Renal pelvis (tissue), 4 donors: ENCODE results near the gene MMP2. TPM values are rescaled to one million over a fixed set of nuclear protein-coding genes. Genes with fewer than 3 reads are reported as not detected.

Source experiments
- DNase-seq: peaks from one replicate; pipeline ENCODE4 v3.0.0-alpha.2; 2013
- polyA plus RNA-seq, 3 donors: library from polyadenylated mRNA; unstranded; fragments of 120-200 nt; gene quantifications; one replicate each; pipeline ENCODE4 v1.2.1, GENCODE V29; 2013; ENCODE audit not compliant: insufficient read length in 3 of 3

Gene MMP2
- polyA plus RNA-seq, 3 donors = 159 to 263 (median 206) TPM

DNA sequence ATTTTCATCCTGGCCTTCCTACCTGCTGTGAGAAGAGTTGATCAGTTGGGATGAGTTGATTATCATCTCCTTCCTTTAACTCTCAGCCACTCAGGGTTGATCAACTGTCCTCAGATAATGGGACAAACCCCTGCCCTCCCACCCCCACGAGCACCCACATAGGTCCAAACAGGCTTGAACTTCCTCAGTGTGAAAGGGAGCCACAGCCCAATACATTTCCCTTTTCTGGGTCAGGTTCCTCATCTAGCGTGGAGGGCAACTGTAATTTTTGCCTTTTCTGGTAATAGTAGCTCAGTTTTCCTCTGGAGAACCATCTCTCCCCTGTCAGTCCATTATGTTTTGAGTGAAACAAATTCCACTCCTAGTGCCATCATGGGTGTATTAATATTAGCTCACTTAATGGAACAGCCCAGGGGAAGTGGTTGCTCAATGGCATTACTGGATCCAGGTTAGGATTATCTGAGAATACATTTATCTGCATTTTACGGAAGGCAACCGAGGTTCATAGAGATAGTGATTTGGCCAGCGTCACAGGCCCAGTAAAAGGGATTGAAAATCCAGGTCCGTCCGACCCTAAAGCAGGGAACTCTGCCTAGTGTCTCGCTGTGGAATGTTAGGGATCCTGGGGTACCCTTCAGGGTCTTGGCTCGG lies 29.4 kb downstream of the MMP2 start:
- no peak for DNase-seq

DNA sequence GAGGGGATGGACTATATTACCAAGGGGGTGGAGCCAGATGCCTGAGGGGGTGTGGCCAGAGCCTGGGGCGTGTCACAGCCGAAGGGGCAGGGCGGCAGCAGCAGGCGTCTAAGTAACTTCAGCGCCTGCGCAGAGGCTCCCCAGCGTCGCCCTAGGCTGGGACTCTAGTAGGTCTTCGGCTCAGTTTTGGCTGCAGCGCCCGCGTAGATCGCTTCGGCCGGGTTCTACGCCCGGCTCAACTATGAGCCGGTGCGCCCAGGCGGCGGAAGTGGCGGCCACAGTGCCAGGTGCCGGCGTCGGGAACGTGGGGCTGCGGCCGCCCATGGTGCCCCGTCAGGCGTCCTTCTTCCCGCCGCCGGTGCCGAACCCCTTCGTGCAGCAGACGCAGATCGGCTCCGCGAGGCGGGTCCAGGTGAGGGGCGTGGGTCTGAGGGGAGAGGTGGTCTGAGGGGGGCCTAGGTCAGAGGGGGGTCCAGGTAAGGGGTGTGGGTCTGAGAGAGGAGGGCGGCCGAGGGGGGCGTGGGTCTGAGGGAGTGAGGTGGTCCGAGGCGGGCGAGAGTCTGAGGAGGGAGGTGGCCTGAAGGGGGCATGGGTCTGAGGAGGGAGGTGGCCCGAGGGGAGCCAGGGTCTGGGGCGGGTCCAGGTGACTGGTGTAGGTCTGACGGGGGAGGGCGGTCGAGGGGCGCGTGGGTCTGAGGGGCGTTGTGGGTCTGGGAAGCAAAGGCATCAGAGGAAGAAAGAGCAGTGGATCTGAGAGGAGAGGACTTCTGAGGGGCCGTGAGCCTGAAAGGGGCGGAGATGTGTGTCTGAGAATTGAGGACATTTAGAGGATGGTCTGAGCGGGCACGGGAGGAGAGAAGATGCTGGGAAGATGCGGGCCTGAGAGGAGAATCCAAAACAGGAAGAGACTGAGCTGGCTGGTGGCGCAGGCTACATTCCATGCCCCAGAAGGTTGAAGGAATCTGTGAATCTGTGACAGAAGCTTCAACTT lies 30.2 kb downstream of the MMP2 start, which contains the start of gene LPCAT2:
TSS of gene LPCAT2 (plus strand) at position 132 of the 991 bp plus-strand sequence. CDS start at position 242, 110 bp downstream.
- peak; percentile 76 for DNase-seq

DNA sequence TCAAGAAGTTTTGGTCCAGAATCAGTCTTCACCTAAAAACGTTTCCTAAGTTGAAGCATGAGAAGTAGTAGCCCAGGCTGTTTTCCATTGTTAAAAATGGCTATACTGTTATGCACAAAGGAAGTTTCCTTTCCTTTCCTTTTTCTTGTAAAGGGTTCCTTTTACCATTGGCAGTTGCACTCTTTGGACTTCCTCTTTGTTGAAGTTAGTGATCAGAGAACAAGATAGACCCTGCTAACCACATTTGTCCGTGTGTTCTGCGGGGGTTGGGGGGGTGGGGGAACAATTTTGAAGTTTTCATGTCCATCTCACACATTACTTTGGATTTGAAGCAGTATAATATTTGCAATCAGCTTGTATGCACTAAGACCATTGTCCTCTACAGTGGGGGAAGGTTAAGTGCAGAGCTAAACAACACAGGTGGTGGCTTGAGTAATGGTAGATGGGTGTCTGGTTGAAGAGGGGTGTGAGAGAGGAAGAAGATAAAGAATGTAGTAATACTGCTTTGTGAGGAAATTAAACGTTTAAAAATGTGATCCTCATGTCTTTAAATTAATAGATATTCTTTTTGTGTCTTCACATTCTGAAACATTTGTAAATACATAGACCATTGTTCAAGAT lies 31.3 kb downstream of the MMP2 start:
- no peak for DNase-seq

DNA sequence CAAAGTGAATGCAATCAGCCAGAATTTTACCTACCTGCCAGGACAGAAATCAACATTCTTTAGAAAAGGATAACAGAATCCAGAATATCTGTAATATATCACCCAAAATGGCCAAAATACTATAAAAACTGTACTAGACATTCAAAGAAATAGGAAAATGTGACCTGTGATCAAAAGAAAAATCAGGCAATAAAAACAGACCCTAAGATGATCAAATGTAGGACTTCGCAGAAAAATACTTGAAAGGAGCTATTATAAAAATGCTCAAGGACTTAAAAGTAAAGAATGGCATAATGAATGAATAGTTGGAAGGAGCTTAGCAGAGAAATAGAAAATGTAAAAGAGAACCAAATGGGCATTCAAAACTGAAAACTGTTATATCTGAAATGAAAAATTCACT lies 33.9 kb downstream of the MMP2 start:
- no peak for DNase-seq

DNA sequence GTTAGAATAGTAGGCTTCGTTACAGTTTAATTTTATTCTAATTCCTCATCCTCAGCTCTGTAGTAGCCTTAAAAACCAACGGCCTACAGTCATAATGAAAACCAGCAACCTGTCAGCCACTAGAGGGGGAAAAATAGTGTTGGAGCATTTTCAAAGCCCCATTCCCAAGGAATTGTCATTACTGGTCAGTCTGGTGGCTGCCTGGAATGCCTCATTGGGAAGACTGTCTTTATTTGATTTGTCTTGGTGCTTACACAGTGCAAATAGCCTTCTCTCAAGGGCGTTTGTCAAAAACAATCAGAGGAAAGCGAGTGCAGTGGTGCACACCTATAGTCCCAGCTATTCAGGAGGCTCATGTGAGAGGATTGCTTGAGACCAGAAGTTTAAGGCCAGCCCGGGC lies 34.6 kb downstream of the MMP2 start:
- DNase-seq = no peak

DNA sequence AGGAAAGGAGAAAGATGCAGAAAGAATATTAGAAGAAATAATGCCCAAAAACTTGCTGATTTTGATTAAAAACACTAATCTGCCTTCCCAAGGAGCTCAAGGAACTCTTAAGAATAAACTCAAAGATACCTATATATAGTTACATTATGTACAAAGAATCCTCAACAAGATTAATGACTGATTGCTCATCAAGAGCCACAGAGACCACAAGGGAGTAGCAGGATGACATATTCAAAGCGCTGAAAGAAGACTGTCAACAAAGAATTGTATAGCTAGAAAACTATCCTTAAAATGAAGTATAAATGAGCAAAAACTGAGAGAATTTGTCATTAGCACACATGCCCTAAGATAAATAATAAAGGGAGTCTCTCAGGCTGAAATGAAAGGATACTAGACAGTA lies 36.1 kb downstream of the MMP2 start:
- DNase-seq = no peak

DNA sequence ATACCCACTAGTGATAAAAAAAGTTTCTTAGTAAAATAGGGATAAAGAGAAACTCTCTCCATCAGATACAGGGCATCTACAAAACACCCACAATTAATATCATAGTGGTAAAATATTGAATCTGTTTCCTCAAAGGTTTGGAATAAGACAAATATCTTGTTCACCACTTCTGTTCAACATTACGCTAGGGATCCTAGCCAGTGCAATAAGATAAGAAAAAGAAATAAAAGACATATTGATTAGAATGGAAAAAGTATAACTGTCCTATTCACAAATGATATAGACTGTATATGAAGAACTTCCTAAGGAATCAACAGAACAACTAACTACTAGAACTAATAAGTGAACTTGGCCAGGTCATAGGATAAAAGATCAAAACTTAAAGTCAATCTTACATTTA lies 42.8 kb downstream of the MMP2 start:
- no peak for DNase-seq

DNA sequence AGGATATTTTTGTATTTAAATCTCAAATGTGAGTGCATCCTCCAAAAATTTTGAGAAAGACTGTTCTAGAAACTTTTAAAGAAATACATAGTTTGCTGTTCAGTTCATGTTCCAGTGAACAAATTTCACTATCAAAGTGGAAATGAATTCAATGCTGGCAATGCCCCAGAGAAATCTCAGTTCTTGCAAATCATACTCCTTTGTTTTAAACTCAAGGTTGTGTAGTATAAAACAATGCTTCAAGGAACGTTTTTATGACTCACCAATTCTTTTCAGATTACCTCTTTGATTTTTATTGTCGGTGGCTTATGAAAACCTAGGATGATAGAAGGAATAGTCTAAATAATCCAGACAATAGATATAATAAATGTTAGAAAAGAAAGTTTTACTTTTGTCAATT lies 47.4 kb downstream of the MMP2 start:
- DNase-seq = no peak

DNA sequence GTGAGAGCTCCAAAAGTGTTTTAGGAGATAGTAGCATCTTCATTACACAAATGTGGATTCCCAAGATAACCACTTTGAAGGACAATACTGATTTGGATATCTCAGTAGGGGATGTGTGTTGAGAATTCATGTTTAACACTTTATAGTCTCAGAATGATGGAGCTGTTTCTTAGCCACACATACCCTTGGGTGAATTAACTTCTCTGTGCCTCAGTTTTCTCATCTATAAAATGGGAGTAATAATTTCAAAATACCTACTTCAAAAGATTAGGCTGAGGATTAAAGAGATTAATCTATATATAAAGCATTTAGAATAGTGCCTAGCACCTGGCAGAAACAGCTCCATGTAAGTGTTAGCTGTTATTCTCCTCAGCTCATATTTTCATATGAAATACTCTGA lies 48.9 kb downstream of the MMP2 start:
- no peak for DNase-seq

DNA sequence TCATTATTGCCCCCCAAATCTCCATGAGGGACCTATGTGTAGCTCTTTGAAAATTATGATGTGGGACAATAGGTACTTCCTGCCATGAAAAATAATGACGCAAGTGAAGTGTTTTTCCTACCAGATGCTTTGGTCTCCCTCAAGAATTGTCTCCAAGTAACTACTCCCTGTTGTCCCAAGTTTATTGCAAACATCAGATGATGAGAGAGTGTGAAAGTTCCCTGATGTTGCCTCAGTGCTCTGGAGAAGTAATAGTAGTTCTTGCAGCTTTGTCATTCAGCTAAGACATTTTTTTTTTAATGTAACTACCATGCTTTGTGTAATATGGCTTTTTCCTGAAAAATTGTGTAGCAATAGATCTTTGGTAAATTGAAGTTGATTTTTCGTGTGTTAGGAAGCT lies 50.0 kb downstream of the MMP2 start:
- peak; percentile 19 for DNase-seq

DNA sequence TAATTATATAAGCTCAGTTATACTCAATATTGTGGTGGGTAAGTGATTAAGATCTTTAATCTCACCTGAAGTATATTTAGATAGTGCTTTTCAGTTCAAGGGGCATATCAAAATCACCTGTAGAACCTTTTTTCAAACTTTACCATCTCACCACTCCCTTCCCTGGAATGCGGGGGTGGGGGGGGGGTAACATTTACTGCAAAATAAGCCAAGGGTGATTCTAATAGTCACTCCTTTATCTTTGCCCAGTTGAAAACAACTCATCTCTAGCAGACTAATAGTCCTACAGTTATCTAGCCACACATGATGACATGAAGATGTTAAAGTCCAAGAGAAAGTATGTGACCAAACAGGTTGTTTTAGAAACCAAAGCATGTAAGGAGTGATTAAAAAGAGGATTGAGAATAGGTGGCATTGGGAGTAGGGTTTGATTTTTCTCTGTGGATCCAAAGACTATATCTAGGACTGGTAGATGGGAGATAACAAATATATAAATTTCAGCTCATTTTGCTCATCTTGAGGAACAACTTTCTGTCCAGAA lies 51.4 kb downstream of the MMP2 start:
- DNase-seq = no peak

DNA sequence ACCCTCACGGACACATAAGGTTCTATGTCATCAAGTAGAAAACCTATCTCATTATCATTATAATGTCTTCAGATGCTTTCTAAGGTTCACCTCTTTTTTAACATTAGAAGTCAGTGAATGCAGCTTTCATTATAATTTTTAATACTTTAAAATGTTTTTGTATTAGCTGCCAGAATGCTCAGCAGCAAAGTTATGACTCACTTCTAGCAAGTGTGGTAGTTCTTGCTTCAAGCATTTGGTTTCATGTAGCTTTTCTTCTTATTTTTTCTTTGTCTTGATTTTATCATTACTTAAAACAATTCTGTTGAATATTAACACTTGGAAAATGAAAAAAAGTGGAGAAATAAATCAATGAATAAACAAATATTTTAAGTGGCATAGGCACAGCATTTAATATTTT lies 53.2 kb downstream of the MMP2 start:
- no peak for DNase-seq

DNA sequence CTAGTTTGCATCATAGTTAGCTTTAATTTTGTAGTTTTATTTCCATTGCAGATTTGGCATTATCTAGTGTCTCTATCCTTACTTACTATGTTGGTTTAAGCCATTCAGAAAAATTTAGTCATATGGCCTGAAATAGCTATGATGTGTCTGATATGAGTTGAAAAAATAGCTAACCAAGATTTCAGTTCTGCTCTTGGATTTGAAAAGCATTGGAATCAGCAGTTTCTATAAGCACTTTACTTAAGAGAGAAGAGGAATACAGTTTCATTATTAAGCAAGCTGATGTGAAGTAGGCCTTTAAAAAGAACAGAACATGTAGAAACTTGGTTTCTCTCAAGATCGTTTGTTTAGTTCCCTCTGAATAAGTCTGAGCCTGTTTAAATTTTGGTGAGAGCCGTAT lies 55.8 kb downstream of the MMP2 start:
- no peak for DNase-seq

DNA sequence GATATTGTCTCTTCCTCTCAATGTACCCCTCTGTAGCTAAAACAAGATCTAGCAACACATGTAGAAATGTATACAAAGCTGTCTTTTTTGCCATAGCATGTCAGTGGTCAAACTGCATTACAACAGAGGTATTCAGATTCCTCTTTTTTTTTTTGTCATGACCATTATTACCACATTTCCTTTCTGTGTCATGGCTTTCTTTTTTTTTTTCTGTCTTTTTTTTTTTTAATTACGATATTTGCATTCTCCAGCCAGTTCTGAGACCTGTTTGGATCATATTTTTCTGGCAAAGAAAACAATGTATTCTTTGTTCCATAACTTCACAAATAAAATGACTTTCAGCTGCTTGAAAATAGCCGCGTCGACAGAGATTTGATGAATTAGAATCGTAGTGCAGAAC lies 60.1 kb downstream of the MMP2 start:
- DNase-seq = no peak

DNA sequence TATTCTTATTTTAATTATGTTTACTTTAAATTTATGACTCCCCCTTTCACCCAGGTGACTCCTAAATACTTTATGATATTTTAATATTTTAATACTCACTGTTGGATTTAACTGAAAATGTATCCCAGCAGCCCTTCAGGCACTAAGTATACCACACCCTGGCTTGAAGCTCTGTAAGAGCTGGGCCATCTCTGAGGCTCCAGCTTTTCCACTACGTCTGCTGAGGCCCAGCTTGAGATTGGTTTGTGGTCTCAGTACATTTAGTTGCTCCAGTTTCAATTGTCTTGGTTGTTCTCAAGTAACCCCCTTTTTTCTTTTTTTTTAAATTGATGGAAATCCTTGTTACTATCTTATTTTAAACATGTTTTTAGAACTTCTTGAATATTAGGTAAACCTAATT lies 60.5 kb downstream of the MMP2 start:
- DNase-seq = no peak

DNA sequence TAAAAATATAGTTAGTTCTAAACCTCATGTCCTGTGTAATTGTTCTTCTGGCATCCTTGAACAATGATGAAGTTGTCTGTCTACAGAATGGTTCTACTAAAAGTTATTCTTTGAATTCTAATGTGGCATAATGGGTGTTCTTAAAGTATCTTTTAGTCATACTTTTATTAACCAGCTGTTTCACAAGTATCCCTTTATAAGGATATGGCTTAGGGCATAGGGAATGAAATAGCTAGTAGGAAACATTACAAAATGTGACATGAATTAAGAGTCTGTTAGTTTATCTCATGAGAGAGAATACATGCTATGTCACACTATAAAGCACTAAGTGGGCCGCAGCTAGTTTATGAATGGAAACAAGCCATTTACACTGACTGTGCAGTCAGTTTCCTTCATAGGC lies 61.2 kb downstream of the MMP2 start:
- no peak for DNase-seq

DNA sequence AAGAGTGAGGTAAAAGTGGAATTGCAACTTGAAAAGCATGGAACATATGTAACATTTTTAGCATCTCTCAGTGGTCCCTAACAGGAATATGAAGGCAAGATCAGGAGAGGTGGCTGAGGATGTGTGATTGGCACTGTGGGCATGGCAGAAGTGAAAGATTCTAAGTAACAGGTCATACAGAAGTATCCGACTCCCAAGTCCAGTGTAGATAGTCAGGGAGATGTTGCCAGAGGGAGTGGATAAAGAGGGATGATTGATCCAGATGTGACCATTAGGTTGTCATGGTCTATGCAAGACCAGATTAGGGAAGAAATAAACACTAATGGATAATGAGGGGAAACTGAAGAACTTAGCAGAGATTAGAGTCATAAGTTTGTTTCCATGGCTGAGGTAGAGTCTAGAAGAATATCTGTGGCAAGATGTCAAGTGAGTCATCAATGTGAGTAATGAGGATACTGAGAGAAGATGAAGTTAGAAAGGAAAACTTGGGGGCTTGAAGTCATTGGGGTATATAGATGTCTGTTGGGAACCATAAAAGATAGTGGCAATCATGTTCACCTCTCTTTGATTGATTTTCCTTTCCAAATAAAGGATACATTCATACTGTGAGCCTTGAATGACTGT lies 63.6 kb downstream of the MMP2 start:
- DNase-seq = no peak

DNA sequence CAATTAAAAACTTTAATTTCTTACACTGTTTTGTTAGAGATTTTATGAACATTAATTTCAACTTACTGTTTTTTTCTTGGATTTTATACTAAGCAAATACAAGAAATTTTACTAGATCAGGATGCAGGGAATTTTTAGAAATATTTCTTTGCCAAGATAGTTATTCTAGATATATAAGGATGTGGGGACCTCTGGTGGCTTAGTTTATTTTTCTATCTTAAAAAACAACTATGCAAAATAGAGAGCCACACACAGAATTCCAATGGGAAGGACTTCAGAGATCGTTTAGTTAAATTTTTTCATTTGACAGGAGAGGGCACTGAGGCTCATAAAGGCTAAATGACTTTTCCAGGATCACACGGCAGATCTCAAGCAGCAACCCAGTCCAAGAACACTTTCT lies 64.5 kb downstream of the MMP2 start:
- peak; percentile 29 for DNase-seq

DNA sequence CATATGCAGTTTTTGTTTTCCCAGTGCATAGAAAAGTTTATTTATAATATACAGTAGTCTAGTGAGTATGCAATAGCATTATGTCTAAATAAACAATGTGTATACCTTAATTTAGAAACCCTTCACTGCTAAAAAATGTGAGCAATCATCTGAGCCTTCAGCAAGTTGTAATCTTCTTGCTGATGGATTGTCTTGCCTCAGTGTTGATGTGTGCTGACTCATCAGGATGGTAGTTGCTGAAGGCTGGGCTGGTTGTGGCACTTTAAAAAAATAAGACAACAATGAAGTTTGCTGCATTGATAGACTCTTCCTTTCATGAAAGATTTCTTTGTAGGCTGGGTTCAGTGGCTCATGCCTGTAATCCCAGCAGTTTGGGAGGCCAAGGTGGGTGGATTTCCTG lies 73.6 kb downstream of the MMP2 start:
- no peak for DNase-seq

DNA sequence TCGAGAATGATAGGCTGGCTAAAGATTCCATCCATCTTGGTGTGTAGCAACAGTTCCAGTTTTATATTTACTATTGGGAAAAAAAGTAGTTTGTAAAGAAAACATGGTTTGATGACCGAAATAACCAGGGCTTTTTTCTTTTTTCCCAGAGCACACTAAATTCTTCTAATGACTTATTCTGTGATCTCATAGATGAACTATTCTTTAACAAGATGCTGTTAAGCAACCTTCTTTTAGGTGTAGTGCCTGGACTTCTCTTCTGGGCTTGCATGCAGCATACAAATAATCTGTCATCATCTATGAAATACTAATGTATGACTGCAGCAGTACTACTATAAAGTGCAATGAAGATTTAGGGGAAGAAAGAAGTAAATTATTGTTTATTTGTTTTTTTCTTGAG lies 76.4 kb downstream of the MMP2 start:
- DNase-seq = no peak
